ENCODE data around the gene AGBL4.

The AGBL4 gene

GRCh38 chr1:48665708-48666407 is 1357.9 kb downstream of the AGBL4 start:
- TF ChIP-seq CTCF (IDR thresholded peaks at IDR 0.05; ENCODE audit: unreplicated experiment in 3 of 3) = no peak
- no peaks in the 10 kb centered on the region for H3K9me3 Mint-ChIP-seq
- no peak overlapping the region for H3K27ac Mint-ChIP-seq
- H3K27me3 Mint-ChIP-seq (ENCODE audit: low read depth) = peaks cover 42% of the 10 kb centered on the region
- no peaks in the 10 kb centered on the region for H3K4me1 Mint-ChIP-seq
- no peaks in the 10 kb centered on the region for H3K36me3 Mint-ChIP-seq (ENCODE audit: low read depth)
- H3K4me3 Mint-ChIP-seq = no peak overlapping the region

GRCh38 chr1:48661726-48662463 is 1361.9 kb downstream of the AGBL4 start:
- H3K9me3 Mint-ChIP-seq = no peaks in the 10 kb centered on the region
- H3K27me3 Mint-ChIP-seq (ENCODE audit: low read depth) = peaks cover 31% of the 10 kb centered on the region
- no peak overlapping the region for H3K27ac Mint-ChIP-seq
- no peak for TF ChIP-seq CTCF (IDR thresholded peaks at IDR 0.05; ENCODE audit: unreplicated experiment in 3 of 3)
- no peaks in the 10 kb centered on the region for H3K4me1 Mint-ChIP-seq
- H3K4me3 Mint-ChIP-seq = no peak overlapping the region
- no peaks in the 10 kb centered on the region for H3K36me3 Mint-ChIP-seq (ENCODE audit: low read depth)

- no peak for TF ChIP-seq CTCF (IDR thresholded peaks at IDR 0.05; ENCODE audit: unreplicated experiment in 3 of 3)
- Mint-ChIP-seq H3K36me3 (ENCODE audit: low read depth) (no peaks in the 10 kb centered on the region), H3K27me3 (ENCODE audit: low read depth) (peaks cover 36% of the 10 kb centered on the region), H3K27ac (no peak overlapping the region), H3K9me3 (no peaks in the 10 kb centered on the region), H3K4me1 (no peaks in the 10 kb centered on the region), H3K4me3 (no peak overlapping the region)
Measured at GRCh38 chr1:48659801-48660200, 1364.0 kb downstream of the AGBL4 start.

GRCh38 chr1:48657413-48657812 is 1366.3 kb downstream of the AGBL4 start:
- no peak for TF ChIP-seq CTCF (IDR thresholded peaks at IDR 0.05; ENCODE audit: unreplicated experiment in 3 of 3)
- peaks cover 36% of the 10 kb centered on the region for H3K27me3 Mint-ChIP-seq (ENCODE audit: low read depth)
- H3K36me3 Mint-ChIP-seq (ENCODE audit: low read depth) = no peaks in the 10 kb centered on the region

GRCh38 chr1:48654606-48655210 is 1369.0 kb downstream of the AGBL4 start:
- Mint-ChIP-seq H3K4me1 (no peaks in the 10 kb centered on the region), H3K4me3 (no peak overlapping the region), H3K36me3 (ENCODE audit: low read depth) (no peaks in the 10 kb centered on the region), H3K9me3 (no peaks in the 10 kb centered on the region), H3K27ac (no peak overlapping the region), H3K27me3 (ENCODE audit: low read depth) (peaks cover 31% of the 10 kb centered on the region)
- TF ChIP-seq CTCF (IDR thresholded peaks at IDR 0.05; ENCODE audit: unreplicated experiment in 3 of 3) = no peak

More at GRCh38 chr1:48657413-48657812, 1366.3 kb downstream of the AGBL4 start:
- Mint-ChIP-seq H3K9me3 (no peaks in the 10 kb centered on the region), H3K27ac (no peak overlapping the region), H3K4me3 (no peak overlapping the region), H3K4me1 (no peaks in the 10 kb centered on the region)

Measured in nephron (organoid).